HEK293T (cell line): ENCODE data around the gene PARVB.

Source experiments
- CTCF ChIA-PET: fragments of 350-600 bp; formaldehyde crosslinking; extraction: SDS; loops from one replicate; lab custom pipeline; 2021; ENCODE audit warnings: antibody characterized with exemption, inconsistent platforms; lab: Yijun Ruan, JAX
- POLR2A ChIA-PET: fragments of 350-600 bp; formaldehyde crosslinking; extraction: SDS; loops from one replicate; lab custom pipeline; 2020; ENCODE audit warnings: antibody characterized with exemption, inconsistent platforms; lab: Yijun Ruan, JAX
- DNase-seq: peaks from one replicate; pipeline ENCODE4 v3.0.0; 2012; ENCODE audit warnings: mixed read lengths; ENCODE audit errors: extremely low spot score
- ARNT ChIP-seq: fragments of 450-650 bp; IDR thresholded peaks from 2 replicates; pipeline ENCODE4 v1.6.1; 2017; ENCODE audit warnings: mild to moderate bottlenecking
- BHLHE40 ChIP-seq: fragments of 450-650 bp; IDR thresholded peaks from 2 replicates; pipeline ENCODE4 v1.6.1; 2016; ENCODE audit warnings: mild to moderate bottlenecking, moderate library complexity, borderline replicate concordance
- CTBP1 ChIP-seq: fragments of 450-650 bp; IDR thresholded peaks from 2 replicates; pipeline ENCODE4 v1.6.1; 2016; ENCODE audit warnings: borderline replicate concordance
- ELF4 ChIP-seq: fragments of 450-650 bp; IDR thresholded peaks from 2 replicates; pipeline ENCODE4 v1.6.1; 2017; ENCODE audit warnings: antibody characterized with exemption
- FOXA1 ChIP-seq: fragments of 450-650 bp; IDR thresholded peaks from 2 replicates; pipeline ENCODE4 v1.6.1; 2016; ENCODE audit warnings: mild to moderate bottlenecking
- FOXK2 ChIP-seq: fragments of 450-650 bp; IDR thresholded peaks from 2 replicates; pipeline ENCODE4 v1.6.1; 2016; ENCODE audit warnings: mild to moderate bottlenecking
- FOXM1 ChIP-seq: fragments of 450-650 bp; IDR thresholded peaks from 2 replicates; pipeline ENCODE4 v1.6.1; 2017; ENCODE audit warnings: mild to moderate bottlenecking, borderline replicate concordance
- HDGF ChIP-seq: fragments of 450-650 bp; IDR thresholded peaks from 2 replicates; pipeline ENCODE4 v1.6.1; 2017; ENCODE audit warnings: antibody characterized with exemption, borderline replicate concordance
- L3MBTL2 ChIP-seq: fragments of 450-650 bp; conservative IDR thresholded peaks from 2 replicates; pipeline ENCODE4 v1.6.1; 2016; ENCODE audit warnings: mild to moderate bottlenecking
- LEF1 ChIP-seq: fragments of 450-650 bp; IDR thresholded peaks from 2 replicates; pipeline ENCODE4 v1.6.1; 2017; ENCODE audit warnings: mild to moderate bottlenecking, borderline replicate concordance
- NFRKB ChIP-seq: fragments of 450-650 bp; IDR thresholded peaks from 2 replicates; pipeline ENCODE4 v1.6.1; 2016; ENCODE audit warnings: mild to moderate bottlenecking, moderate library complexity
- SP1 ChIP-seq: fragments of 450-650 bp; IDR thresholded peaks from 2 replicates; pipeline ENCODE4 v1.6.1; 2017
- SUZ12 ChIP-seq: fragments of 450-650 bp; IDR thresholded peaks from 2 replicates; pipeline ENCODE4 v1.6.1; 2016; ENCODE audit warnings: mild to moderate bottlenecking
- TARDBP ChIP-seq: fragments of 450-650 bp; IDR thresholded peaks from 2 replicates; pipeline ENCODE4 v1.6.1; 2016
- ZNF384 ChIP-seq: fragments of 450-650 bp; IDR thresholded peaks from 2 replicates; pipeline ENCODE4 v1.6.1; 2016
- TF ChIP-seq, protein P1 (sequence below): fragments of 450-650 bp; IDR thresholded peaks from 2 replicates; pipeline ENCODE4 v1.6.1; 2016

PARVB gene

GRCh38 chr22:44090571-44090905, 66.4 kb downstream of the PARVB start:
- ChIA-PET POLR2A (no interaction called here), CTCF (no interaction called here)
- TF ChIP-seq FOXM1 (no peak), FOXK2 (no peak), TARDBP (no peak), HDGF (no peak), FOXA1 (no peak), L3MBTL2 (no peak), BHLHE40 (no peak), SP1 (no peak), SUZ12 (no peak), ARNT (no peak), NFRKB (no peak), ELF4 (no peak), ZNF384 (no peak)
- TF ChIP-seq, protein P1, sequence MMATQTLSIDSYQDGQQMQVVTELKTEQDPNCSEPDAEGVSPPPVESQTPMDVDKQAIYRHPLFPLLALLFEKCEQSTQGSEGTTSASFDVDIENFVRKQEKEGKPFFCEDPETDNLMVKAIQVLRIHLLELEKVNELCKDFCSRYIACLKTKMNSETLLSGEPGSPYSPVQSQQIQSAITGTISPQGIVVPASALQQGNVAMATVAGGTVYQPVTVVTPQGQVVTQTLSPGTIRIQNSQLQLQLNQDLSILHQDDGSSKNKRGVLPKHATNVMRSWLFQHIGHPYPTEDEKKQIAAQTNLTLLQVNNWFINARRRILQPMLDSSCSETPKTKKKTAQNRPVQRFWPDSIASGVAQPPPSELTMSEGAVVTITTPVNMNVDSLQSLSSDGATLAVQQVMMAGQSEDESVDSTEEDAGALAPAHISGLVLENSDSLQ, result no peak
- no peak for DNase-seq

GRCh38 chr22:44091021-44091721, 67.1 kb downstream of the PARVB start:
- DNase-seq, result peak; percentile 38
- ChIA-PET CTCF (no interaction called here), POLR2A (no interaction called here)
- TF ChIP-seq FOXK2, result no peak
- TF ChIP-seq ELF4, result no peak
- no peak for TF ChIP-seq SP1
- TF ChIP-seq ZNF384, result no peak
- TF ChIP-seq FOXA1, result no peak
- no peak for TF ChIP-seq BHLHE40
- TF ChIP-seq CTBP1, result no peak
- TF ChIP-seq NFRKB, result no peak
- no peak for TF ChIP-seq FOXM1
- TF ChIP-seq ARNT, result no peak
- no peak for TF ChIP-seq L3MBTL2
- no peak for TF ChIP-seq SUZ12
- TF ChIP-seq HDGF, result no peak
- TF ChIP-seq, protein P1, result no peak
- no peak for TF ChIP-seq LEF1
- TF ChIP-seq TARDBP, result no peak

- ChIA-PET POLR2A (no interaction called here), CTCF (no interaction called here)
- no peak for DNase-seq
- TF ChIP-seq BHLHE40, result no peak
Measured at GRCh38 chr22:44091751-44092150, 67.6 kb downstream of the PARVB start.

DNA sequence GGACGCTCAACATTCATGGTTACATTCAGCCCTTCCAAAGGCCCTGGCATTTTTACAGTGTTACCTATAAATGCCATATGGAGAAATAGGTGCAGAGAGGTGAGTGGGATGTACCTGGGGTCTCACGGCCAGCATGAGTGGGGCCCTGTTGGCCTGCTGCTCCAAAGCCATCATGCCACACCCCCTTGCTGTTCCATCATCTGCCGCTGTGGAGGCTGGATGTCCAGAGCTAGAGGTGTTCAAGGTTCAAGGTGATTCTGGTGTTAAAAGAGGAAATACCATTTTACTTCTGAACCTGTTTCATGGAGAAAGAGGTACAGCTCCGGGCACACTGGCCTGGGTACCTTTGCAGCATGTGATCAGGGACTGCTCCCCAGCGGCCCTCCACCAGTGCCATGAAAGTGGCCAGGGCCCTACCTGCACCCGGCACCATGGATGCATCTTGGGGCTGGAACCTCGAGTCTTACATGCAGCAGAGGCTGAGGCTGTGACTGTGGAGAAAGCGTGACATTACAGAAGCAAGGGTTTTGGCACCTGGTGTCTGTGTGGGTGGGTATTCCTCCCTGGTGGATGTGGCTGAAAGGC, 68.6 kb downstream of the PARVB start:
- ChIA-PET CTCF (no interaction called here), POLR2A (no interaction called here)
- no peak for DNase-seq
- TF ChIP-seq TARDBP (no peak), FOXK2 (no peak), ARNT (no peak), L3MBTL2 (no peak), FOXA1 (no peak), ELF4 (no peak), SP1 (no peak), LEF1 (no peak), CTBP1 (no peak)
- TF ChIP-seq, protein P1, result no peak

DNA sequence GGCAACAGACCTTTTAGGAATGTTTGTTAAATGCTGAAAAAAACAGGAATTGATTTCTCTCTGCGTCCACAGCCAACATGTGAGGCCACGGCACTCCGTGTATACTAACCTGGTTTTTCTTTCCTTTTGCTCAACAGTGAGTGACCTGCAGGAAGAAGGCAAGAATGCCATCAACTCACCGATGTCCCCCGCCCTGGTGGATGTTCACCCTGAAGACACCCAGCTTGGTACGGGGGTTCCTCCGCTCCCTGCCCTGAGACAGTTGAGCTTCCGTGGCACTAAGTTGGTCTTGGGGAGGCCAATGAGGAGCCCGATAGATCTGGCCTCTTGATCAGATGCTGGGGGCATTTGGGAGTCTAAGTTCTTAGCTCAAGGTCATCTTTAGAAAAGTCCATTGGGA, 69.7 kb downstream of the PARVB start:
- ChIA-PET CTCF (no interaction called here), POLR2A (no interaction called here)
- no peak for TF ChIP-seq ARNT
- no peak for TF ChIP-seq FOXA1
- TF ChIP-seq FOXM1, result no peak
- no peak for TF ChIP-seq BHLHE40
- no peak for TF ChIP-seq HDGF
- no peak for TF ChIP-seq SP1
- no peak for TF ChIP-seq L3MBTL2
- TF ChIP-seq, protein P1, result no peak
- TF ChIP-seq ELF4, result no peak
- no peak for TF ChIP-seq ZNF384
- no peak for TF ChIP-seq NFRKB
- no peak for TF ChIP-seq LEF1
- no peak for TF ChIP-seq FOXK2
- TF ChIP-seq TARDBP, result no peak
- TF ChIP-seq SUZ12, result no peak
- TF ChIP-seq CTBP1, result no peak
- DNase-seq, result no peak

DNA sequence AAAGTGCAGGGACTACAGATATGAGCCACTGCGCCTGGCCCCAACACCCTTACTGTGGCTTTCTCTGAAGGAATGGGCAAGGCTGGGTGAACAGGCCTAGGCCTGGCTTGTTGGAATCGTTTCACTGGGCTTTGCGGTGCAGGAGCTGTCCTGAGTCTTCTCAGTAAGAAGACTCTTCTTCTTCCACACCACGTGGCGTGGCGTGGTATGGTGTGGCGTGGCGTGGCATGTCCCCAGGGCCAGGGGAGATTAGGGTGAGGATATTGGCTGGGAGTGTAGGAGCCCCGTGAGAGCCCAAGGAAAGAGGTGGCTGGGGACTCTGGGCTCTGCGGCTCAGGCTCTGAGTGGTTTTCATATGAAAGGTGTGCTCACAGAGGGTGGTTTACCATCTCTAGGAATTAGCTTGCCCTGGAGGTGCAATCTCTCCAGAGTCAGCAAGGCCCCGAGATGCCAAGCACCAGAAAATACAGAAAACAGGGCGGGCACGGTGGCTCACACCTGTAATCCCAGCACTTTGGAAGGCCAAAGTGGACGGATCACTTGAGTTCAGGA, 70.7 kb downstream of the PARVB start:
- ChIA-PET POLR2A (no interaction called here), CTCF (no interaction called here)
- TF ChIP-seq FOXM1 (no peak), LEF1 (no peak), TARDBP (no peak), HDGF (no peak), SUZ12 (no peak), FOXK2 (no peak)
- TF ChIP-seq, protein P1, result no peak
- DNase-seq, result no peak
